ENCODE data around the gene IRF4.

DNA sequence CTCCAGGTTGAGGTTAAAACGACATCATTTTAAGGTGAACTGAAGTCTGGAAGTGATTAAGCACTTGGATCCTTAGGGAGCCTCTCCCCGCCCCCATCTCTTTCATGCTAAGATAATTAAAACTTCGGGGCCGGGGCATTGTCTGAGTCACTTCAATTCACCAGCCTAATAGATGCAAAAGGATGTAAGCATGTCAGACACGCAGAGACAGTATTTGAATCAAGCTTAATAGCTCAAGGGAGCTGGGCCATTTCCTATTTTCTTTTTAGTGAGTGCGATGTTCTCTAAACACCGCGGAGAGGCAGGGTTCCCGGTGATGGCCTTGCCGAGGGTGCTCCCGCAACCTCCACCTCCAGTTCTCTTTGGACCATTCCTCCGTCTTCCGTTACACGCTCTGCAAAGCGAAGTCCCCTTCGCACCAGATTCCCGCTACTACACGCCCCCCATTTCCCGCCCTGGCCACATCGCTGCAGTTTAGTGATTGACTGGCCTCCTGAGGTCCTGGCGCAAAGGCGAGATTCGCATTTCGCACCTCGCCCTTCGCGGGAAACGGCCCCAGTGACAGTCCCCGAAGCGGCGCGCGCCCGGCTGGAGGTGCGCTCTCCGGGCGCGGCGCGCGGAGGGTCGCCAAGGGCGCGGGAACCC lies 516 bp upstream of the IRF4 start:
- TF ChIP-seq SP1 (IDR thresholded peaks at IDR 0.05) (no peak), BHLHE40 (IDR thresholded peaks at IDR 0.05; ENCODE audit: borderline replicate concordance) (no peak), SUZ12 (IDR thresholded peaks at IDR 0.05) (no peak), FOXA1 (IDR thresholded peaks at IDR 0.05) (no peak), FOXM1 (IDR thresholded peaks at IDR 0.05; ENCODE audit: borderline replicate concordance) (no peak)

Data from HEK293T (cell line).